PFSK-1 (cell line): ENCODE measurements around the gene TIAM2.

Source experiments
- FOXP2 ChIP-seq: optimal IDR thresholded peaks from 2 replicates; pipeline ENCODE3; 2011; ENCODE audit warnings: borderline replicate concordance, control low read depth, inconsistent platforms; ENCODE audit not compliant: insufficient read depth; ENCODE audit errors: extremely low read length, extremely low read depth
- POLR2AphosphoS5 ChIP-seq: IDR thresholded peaks from 2 replicates; pipeline ENCODE4 v1.6.1; 2012; ENCODE audit warnings: low read depth, mild to moderate bottlenecking, control low read depth, low read length, moderate library complexity
- REST ChIP-seq, 2 experiments: IDR thresholded peaks; 2 replicates each; pipeline versions ENCODE4 v1.6.1 to v1.8.0; 2011 to 2012; ENCODE audit warnings: low read depth in 2 of 2, low read length in 2 of 2, control low read depth in 1 of 2, inconsistent platforms in 1 of 2, mild to moderate bottlenecking in 1 of 2, moderate library complexity in 1 of 2; ENCODE audit not compliant: insufficient read depth in 1 of 2
- SIN3A ChIP-seq: IDR thresholded peaks from 2 replicates; pipeline ENCODE4 v1.6.1; 2012; ENCODE audit warnings: mild to moderate bottlenecking, low read length, moderate library complexity, borderline replicate concordance; ENCODE audit not compliant: insufficient read depth
- TAF1 ChIP-seq: IDR thresholded peaks from 2 replicates; pipeline ENCODE4 v1.6.1; 2012; ENCODE audit warnings: low read length, control low read depth, borderline replicate concordance; ENCODE audit not compliant: insufficient read depth

Gene TIAM2

GRCh38 chr6:154980273-154981078 is 14.6 kb upstream of the TIAM2 start:
- TF ChIP-seq SIN3A (no peak), REST (IDR thresholded peaks at IDR 0.05; ENCODE audit: insufficient read depth in 1 of 2, low read depth in 2 of 2, low read length in 2 of 2) (no peak), TAF1 (no peak), POLR2AphosphoS5 (no peak), FOXP2 (no peak)

GRCh38 chr6:154981079-154981870 is 13.8 kb upstream of the TIAM2 start:
- TF ChIP-seq TAF1 (no peak), REST (IDR thresholded peaks at IDR 0.05; ENCODE audit: insufficient read depth in 1 of 2, low read depth in 2 of 2, low read length in 2 of 2) (no peak), POLR2AphosphoS5 (no peak), SIN3A (no peak), FOXP2 (no peak)

GRCh38 chr6:154984146-154984545 is 11.0 kb upstream of the TIAM2 start:
- TF ChIP-seq SIN3A (no peak), POLR2AphosphoS5 (no peak), REST (IDR thresholded peaks at IDR 0.05; ENCODE audit: insufficient read depth in 1 of 2, low read depth in 2 of 2, low read length in 2 of 2) (no peak), TAF1 (no peak), FOXP2 (no peak)

- TF ChIP-seq FOXP2 (no peak), TAF1 (no peak), POLR2AphosphoS5 (no peak), SIN3A (no peak), REST (IDR thresholded peaks at IDR 0.05; ENCODE audit: insufficient read depth in 1 of 2, low read depth in 2 of 2, low read length in 2 of 2) (no peak)
Measured at GRCh38 chr6:154986787-154987235, 8.3 kb upstream of the TIAM2 start.
